OCI-LY7 (cell line): ENCODE measurements around the gene SRRM2. TPM values are rescaled to one million over a fixed set of nuclear protein-coding genes. Genes with fewer than 3 reads are reported as not detected.

Source experiments
- BruUV-seq: library from RNA; stranded (reverse); fragments of 400-500 nt; replicated peaks from 2 replicates; lab custom pipeline; 2021; lab: Mats Ljungman, UMichigan
- CTCF ChIA-PET: fragments of 300-600 bp; sonication (Branson Sonifier 250); formaldehyde crosslinking; loops from one replicate; lab custom pipeline; 2022; ENCODE audit warnings: antibody characterized with exemption; ENCODE audit not compliant: unreplicated experiment; lab: Charles Lee
- POLR2A ChIA-PET: fragments of 300-600 bp; sonication (Branson Sonifier 250); formaldehyde crosslinking; loops from one replicate; lab custom pipeline; 2022; ENCODE audit warnings: antibody characterized with exemption; lab: Charles Lee
- DNase-seq: peaks from one replicate; pipeline ENCODE4 v3.0.0-alpha.2; 2015; ENCODE audit warnings: low spot score
- H2AFZ ChIP-seq: fragments of 200-600 bp; sonication (generic), shearing (Covaris generic); 2 replicates; pipeline ENCODE4 v1.6.1; 2014; ENCODE audit warnings: mild to moderate bottlenecking, antibody characterized with exemption, low read length, moderate library complexity
- H3K27ac ChIP-seq: fragments of 200-600 bp; sonication (generic); 2 replicates; pipeline ENCODE4 v1.5.1; 2014; ENCODE audit warnings: mixed run types, low read depth, mild to moderate bottlenecking, moderate library complexity, low read length, inconsistent platforms; ENCODE audit not compliant: poor library complexity, severe bottlenecking
- H3K36me3 ChIP-seq: fragments of 200-600 bp; sonication (generic); 2 replicates; pipeline ENCODE4 v1.6.1; 2014; ENCODE audit warnings: mild to moderate bottlenecking, antibody characterized with exemption, low read length, moderate library complexity, mixed read lengths; ENCODE audit not compliant: insufficient read depth
- H3K4me1 ChIP-seq: fragments of 200-600 bp; sonication (generic); 2 replicates; pipeline ENCODE4 v1.5.1; 2014; ENCODE audit warnings: mild to moderate bottlenecking, low read length; ENCODE audit not compliant: insufficient read depth, poor library complexity, severe bottlenecking
- H3K4me2 ChIP-seq: fragments of 200-600 bp; sonication (generic); 2 replicates; pipeline ENCODE4 v1.6.1; 2014; ENCODE audit warnings: mild to moderate bottlenecking, low read length
- H3K4me3 ChIP-seq: fragments of 200-600 bp; sonication (generic); 2 replicates; pipeline ENCODE4 v1.5.1; 2014; ENCODE audit warnings: mild to moderate bottlenecking, low read depth, low read length; ENCODE audit not compliant: poor library complexity, severe bottlenecking
- H3K79me2 ChIP-seq: fragments of 200-600 bp; sonication (generic); 2 replicates; pipeline ENCODE4 v1.6.1; 2016; ENCODE audit warnings: low read depth, mild to moderate bottlenecking, low read length, moderate library complexity, mixed read lengths; ENCODE audit not compliant: insufficient read depth
- H3K9me2 ChIP-seq: fragments of 200-600 bp; sonication (generic); 2 replicates; pipeline ENCODE4 v1.6.1; 2016; ENCODE audit warnings: mild to moderate bottlenecking, low read length, mixed read lengths; ENCODE audit not compliant: insufficient read depth
- H3K9me3 ChIP-seq: fragments of 200-600 bp; sonication (generic); 2 replicates; pipeline ENCODE4 v1.6.1; 2014; ENCODE audit warnings: mild to moderate bottlenecking, mixed run types, low read length, mixed read lengths
- H4K20me1 ChIP-seq: fragments of 200-600 bp; sonication (generic); 2 replicates; pipeline ENCODE4 v1.6.1; 2014; ENCODE audit warnings: mild to moderate bottlenecking, antibody characterized with exemption, low read length, moderate library complexity, mixed read lengths; ENCODE audit not compliant: insufficient read depth
- CTCF ChIP-seq: fragments of 200-600 bp; sonication (generic); conservative IDR thresholded peaks from 2 replicates; pipeline ENCODE4 v1.5.1; 2014; ENCODE audit warnings: mild to moderate bottlenecking, antibody characterized with exemption, low read length, moderate library complexity, mixed read lengths
- EZH2phosphoT487 ChIP-seq: fragments of 200-600 bp; sonication (generic); IDR thresholded peaks from 2 replicates; pipeline ENCODE4 v1.6.1; 2018; ENCODE audit warnings: low read depth, borderline replicate concordance, mild to moderate bottlenecking, mixed run types, antibody characterized with exemption, low read length, moderate library complexity, mixed read lengths
- intact Hi-C: fragments of 100-400 bp; cut with micrococcal nuclease; formaldehyde crosslinking; loops from one replicate; pipeline ENCODE4 v1.10.0; 2022; ENCODE audit not compliant: unreplicated experiment
- total RNA-seq, 2 experiments: library from RNA; depleted of rRNA in 1 of 2; stranded (reverse); fragments of >200 nt in 1 of 2; shearing (Covaris generic) in 1 of 2; gene quantifications; 2 replicates each; pipeline ENCODE4 v1.2.3, GENCODE V29; 2014 to 2022

Gene SRRM2
- total RNA-seq, 2 experiments from 2014 or later, result 208 to 819 TPM

- Histone ChIP-seq H3K9me2 (no peaks in the 10 kb centered on the region), H4K20me1 (no peaks in the 10 kb centered on the region), H3K9me3 (no peaks in the 10 kb centered on the region), H3K36me3 (peaks cover 36% of the 10 kb centered on the region), H3K4me2 (no peak overlapping the region), H3K79me2 (no peaks in the 10 kb centered on the region), H3K4me3 (no peak overlapping the region), H3K27ac (no peak overlapping the region), H2AFZ (no peak overlapping the region), H3K4me1 (no peaks in the 10 kb centered on the region)
- ChIA-PET POLR2A (no interaction called here), CTCF (no interaction called here)
- TF ChIP-seq CTCF (no peak), EZH2phosphoT487 (no peak)
- no peak for DNase-seq
- intact Hi-C loops, result no loop called here
- BruUV-seq, result no TSS peak
These were observed 48.1 kb upstream of the SRRM2 start for GRCh38 chr16:2704166-2704982.

GRCh38 chr16:2704983-2705275 lies 47.5 kb upstream of the SRRM2 start:
- Histone ChIP-seq H3K27ac (no peak overlapping the region), H3K9me2 (no peaks in the 10 kb centered on the region), H4K20me1 (no peaks in the 10 kb centered on the region), H3K4me1 (no peaks in the 10 kb centered on the region), H2AFZ (no peak overlapping the region), H3K4me2 (no peak overlapping the region), H3K79me2 (no peaks in the 10 kb centered on the region), H3K9me3 (no peaks in the 10 kb centered on the region), H3K4me3 (no peak overlapping the region), H3K36me3 (peaks cover 30% of the 10 kb centered on the region)
- ChIA-PET CTCF (no interaction called here), POLR2A (no interaction called here)
- intact Hi-C loops, result no loop called here
- BruUV-seq, result no TSS peak
- DNase-seq, result no peak
- TF ChIP-seq EZH2phosphoT487 (no peak), CTCF (no peak)

DNA sequence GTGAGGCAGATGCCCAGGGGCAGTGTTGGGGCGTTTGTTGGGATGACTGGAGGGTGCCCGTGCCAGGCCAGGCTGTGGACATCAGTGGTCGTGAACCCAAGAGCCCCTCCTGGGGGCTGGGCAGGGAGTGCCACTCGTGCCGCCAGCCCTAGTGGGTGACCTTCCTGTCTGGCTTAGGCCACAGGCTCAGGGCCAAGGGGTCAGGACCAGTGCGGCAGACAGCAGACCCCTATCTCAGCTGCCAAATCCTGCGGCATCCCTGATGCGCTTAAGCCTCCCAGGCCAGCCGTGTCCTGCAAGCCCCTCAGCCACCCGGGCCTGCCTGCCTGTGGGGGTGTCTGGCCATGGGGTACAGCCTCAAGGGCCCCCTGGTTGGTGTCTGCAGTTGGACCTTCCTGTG lies 47.1 kb upstream of the SRRM2 start:
- no peak overlapping the region for H3K27ac ChIP-seq
- H3K9me3 ChIP-seq, result no peaks in the 10 kb centered on the region
- no peaks in the 10 kb centered on the region for H4K20me1 ChIP-seq
- CTCF ChIA-PET, result no interaction called here
- no peak for DNase-seq
- H2AFZ ChIP-seq, result no peak overlapping the region
- no peaks in the 10 kb centered on the region for H3K9me2 ChIP-seq
- TF ChIP-seq EZH2phosphoT487, result no peak
- TF ChIP-seq CTCF, result no peak
- BruUV-seq, result no TSS peak
- H3K4me3 ChIP-seq, result no peak overlapping the region
- intact Hi-C loops, result no loop called here
- H3K79me2 ChIP-seq, result no peaks in the 10 kb centered on the region
- H3K36me3 ChIP-seq, result peaks cover 26% of the 10 kb centered on the region
- H3K4me1 ChIP-seq, result no peaks in the 10 kb centered on the region
- H3K4me2 ChIP-seq, result no peak overlapping the region
- POLR2A ChIA-PET, result no interaction called here
